Glutamatergic neuron (in vitro differentiated cells): ENCODE results near the gene CTCFL. TPM values are rescaled to one million over a fixed set of nuclear protein-coding genes. Genes with fewer than 3 reads are reported as not detected.

Experiments used
- DNase-seq: peaks from one replicate; pipeline ENCODE4 v3.0.0; 2022
- H3K27ac Mint-ChIP-seq: one replicate; pipeline ENCODE4 v1.8.0; 2020; ENCODE audit warnings: mild to moderate bottlenecking, mixed read lengths, inconsistent platforms; ENCODE audit not compliant: unreplicated experiment
- H3K27me3 Mint-ChIP-seq: one replicate; pipeline ENCODE4 v1.8.0; 2020; ENCODE audit warnings: mild to moderate bottlenecking, moderate library complexity, mixed read lengths, inconsistent platforms; ENCODE audit not compliant: unreplicated experiment
- H3K36me3 Mint-ChIP-seq: one replicate; pipeline ENCODE4 v1.8.0; 2020; ENCODE audit warnings: mild to moderate bottlenecking, mixed read lengths, inconsistent platforms; ENCODE audit not compliant: unreplicated experiment
- H3K4me1 Mint-ChIP-seq: one replicate; pipeline ENCODE4 v1.8.0; 2020; ENCODE audit warnings: mild to moderate bottlenecking, low read depth, mixed read lengths, inconsistent platforms; ENCODE audit not compliant: unreplicated experiment
- H3K4me3 Mint-ChIP-seq: one replicate; pipeline ENCODE4 v1.8.0; 2020; ENCODE audit warnings: mild to moderate bottlenecking, mixed read lengths, inconsistent platforms; ENCODE audit not compliant: unreplicated experiment
- H3K9me3 Mint-ChIP-seq: one replicate; pipeline ENCODE4 v1.8.0; 2020; ENCODE audit warnings: mild to moderate bottlenecking, moderate library complexity, mixed read lengths, inconsistent platforms; ENCODE audit not compliant: unreplicated experiment
- CTCF ChIP-seq: fragments of 200-600 bp; sonication (generic); IDR thresholded peaks from one replicate; pipeline ENCODE4 v1.5.0; 2021; ENCODE audit not compliant: partially characterized antibody, unreplicated experiment
- total RNA-seq: library from RNA; stranded (reverse); fragmentation: NEBNext Ultra II Directional; extraction: Animal tissue kit (Norgen Biotek cat#: 25700); gene quantifications from one replicate; pipeline ENCODE4 v1.2.1, GENCODE V29; 2021; ENCODE audit not compliant: unreplicated experiment

Gene CTCFL
- total RNA-seq, 1 donor from 2014 or later = not detected

GRCh38 chr20:57483287-57484050 lies 41.5 kb downstream of the CTCFL start:
- Mint-ChIP-seq H3K27me3 (peaks cover 1% of the 10 kb centered on the region), H3K36me3 (no peaks in the 10 kb centered on the region), H3K9me3 (peaks cover 1% of the 10 kb centered on the region), H3K4me1 (peaks cover 18% of the 10 kb centered on the region), H3K4me3 (no peak overlapping the region), H3K27ac (no peak overlapping the region)
- no peak for DNase-seq
- no peak for TF ChIP-seq CTCF

- Mint-ChIP-seq H3K36me3 (no peaks in the 10 kb centered on the region), H3K9me3 (peaks cover 1% of the 10 kb centered on the region), H3K4me1 (peaks cover 18% of the 10 kb centered on the region), H3K27ac (no peak overlapping the region), H3K4me3 (no peak overlapping the region), H3K27me3 (no peaks in the 10 kb centered on the region)
- no peak for TF ChIP-seq CTCF
- no peak for DNase-seq
Measured at GRCh38 chr20:57482796-57483195, 42.1 kb downstream of the CTCFL start.

GRCh38 chr20:57482148-57482547 lies 42.8 kb downstream of the CTCFL start:
- no peak for TF ChIP-seq CTCF
- Mint-ChIP-seq H3K27ac (no peak overlapping the region), H3K4me3 (no peak overlapping the region), H3K9me3 (peaks cover 1% of the 10 kb centered on the region), H3K36me3 (no peaks in the 10 kb centered on the region), H3K27me3 (peaks cover 2% of the 10 kb centered on the region), H3K4me1 (peaks cover 18% of the 10 kb centered on the region)
- DNase-seq = no peak

- Mint-ChIP-seq H3K36me3 (no peaks in the 10 kb centered on the region), H3K9me3 (peaks cover 1% of the 10 kb centered on the region), H3K27ac (no peak overlapping the region), H3K4me1 (peaks cover 18% of the 10 kb centered on the region), H3K27me3 (peaks cover 2% of the 10 kb centered on the region), H3K4me3 (peak overlapping the region; percentile 11)
- no peak for TF ChIP-seq CTCF
- no peak for DNase-seq
Measured at GRCh38 chr20:57481281-57481711, 43.6 kb downstream of the CTCFL start.

GRCh38 chr20:57480444-57481160 lies 44.3 kb downstream of the CTCFL start:
- Mint-ChIP-seq H3K27me3 (peaks cover 2% of the 10 kb centered on the region), H3K4me1 (peaks cover 18% of the 10 kb centered on the region), H3K4me3 (no peak overlapping the region), H3K27ac (no peak overlapping the region), H3K9me3 (peaks cover 1% of the 10 kb centered on the region), H3K36me3 (no peaks in the 10 kb centered on the region)
- no peak for TF ChIP-seq CTCF
- DNase-seq = no peak
